ENCODE measurements around the gene ARHGAP12. TPM values are rescaled to one million over a fixed set of nuclear protein-coding genes. Genes with fewer than 3 reads are reported as not detected.
"Not testable (repeated sequence)": the region's sequence is repeated elsewhere in the genome, so short reads cannot be mapped to it uniquely, and the experiment has no call there.

Gene ARHGAP12
- total RNA-seq (2014; rRNA removed; shearing (Covaris generic)), result 15.8 and 25.8 TPM in 2 replicates

- H3K9me3 ChIP-seq (replicated peaks), result peaks cover 2% of the 10 kb centered on the region; the same call in 1 of the 2 replicates
- H3K36me3 ChIP-seq, result peaks cover 7% of the 10 kb centered on the region
- peaks cover 19% of the 10 kb centered on the region for H3K4me1 ChIP-seq (replicated peaks)
- peak within 1 kb of the TSS; percentile 75 for H3K27ac ChIP-seq
- H3K4me3 ChIP-seq, result peak within 1 kb of the TSS; percentile 100
- H3K27me3 ChIP-seq (replicated peaks), result no peaks in the 10 kb centered on the region
- DNase-seq (ENCODE audit: low read depth in 1 of 2, low spot score in 2 of 2), result peak; percentile 85
Measured at GRCh38 chr10:31928549-31929260, at the start of gene ARHGAP12. TSS of gene ARHGAP12 (minus strand) at chr10:31928831. CDS start at chr10:31908855, 19,976 bp downstream.

- no peak for DNase-seq (ENCODE audit: low read depth in 1 of 2, low spot score in 2 of 2)
- Histone ChIP-seq H3K9me3 (replicated peaks) (no peaks in the 10 kb centered on the region), H3K27ac (peak overlapping the region; percentile 70), H3K27me3 (replicated peaks) (no peaks in the 10 kb centered on the region), H3K36me3 (no peaks in the 10 kb centered on the region), H3K4me1 (replicated peaks) (peaks cover 21% of the 10 kb centered on the region), H3K4me3 (no peak overlapping the region)
Measured at GRCh38 chr10:31978156-31978483, 49.5 kb upstream of the ARHGAP12 start.

DNA sequence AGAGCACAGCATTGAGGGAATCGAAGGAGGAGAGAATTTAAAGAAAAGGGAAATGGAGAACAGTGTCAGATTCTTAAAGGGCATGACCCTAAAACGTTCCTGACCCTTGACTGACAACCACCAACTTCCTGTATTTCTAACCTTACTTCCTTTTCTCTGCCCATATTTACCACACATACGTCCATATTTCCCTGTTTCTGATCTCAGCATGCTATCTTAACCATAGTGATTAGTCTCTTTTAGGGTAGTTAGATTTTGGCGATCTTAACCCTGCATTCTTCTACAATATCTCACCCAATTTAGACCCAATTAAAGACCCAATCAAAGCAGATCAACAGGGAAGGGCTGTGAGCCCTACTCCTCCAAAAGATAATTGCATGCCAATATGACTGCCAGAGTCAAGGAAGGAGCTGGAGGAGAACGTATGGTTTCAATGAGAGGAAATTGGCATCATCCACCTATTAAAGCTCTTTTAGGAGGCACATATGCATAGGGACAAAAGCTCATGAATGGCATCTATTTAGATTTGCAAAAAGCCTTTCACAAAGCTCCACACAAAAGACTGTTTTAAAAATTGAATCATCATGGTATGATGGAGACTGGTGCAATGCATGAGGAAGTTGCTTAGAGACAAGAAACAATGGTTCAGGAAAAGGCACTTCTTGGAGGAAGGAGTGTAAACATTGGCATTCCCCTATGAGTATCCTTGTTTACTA, 49.0 kb upstream of the ARHGAP12 start:
- H3K36me3 ChIP-seq, result no peaks in the 10 kb centered on the region
- H3K9me3 ChIP-seq (replicated peaks), result no peaks in the 10 kb centered on the region
- H3K27me3 ChIP-seq (replicated peaks), result no peaks in the 10 kb centered on the region
- peak in 1 of 2 experiments; percentile 62 for DNase-seq (ENCODE audit: low read depth in 1 of 2, low spot score in 2 of 2)
- peaks cover 21% of the 10 kb centered on the region for H3K4me1 ChIP-seq (replicated peaks)
- no peak overlapping the region for H3K4me3 ChIP-seq
- H3K27ac ChIP-seq, result peak overlapping the region; percentile 70

GRCh38 chr10:31975157-31975765, 46.6 kb upstream of the ARHGAP12 start:
- no peak overlapping the region for H3K27ac ChIP-seq
- peaks cover 21% of the 10 kb centered on the region for H3K4me1 ChIP-seq (replicated peaks)
- no peak overlapping the region for H3K4me3 ChIP-seq
- no peaks in the 10 kb centered on the region for H3K36me3 ChIP-seq
- no peaks in the 10 kb centered on the region for H3K9me3 ChIP-seq (replicated peaks)
- DNase-seq (ENCODE audit: low read depth in 1 of 2, low spot score in 2 of 2), result no peak
- H3K27me3 ChIP-seq (replicated peaks), result no peaks in the 10 kb centered on the region

GRCh38 chr10:31974434-31975124, 45.9 kb upstream of the ARHGAP12 start:
- no peak overlapping the region for H3K4me3 ChIP-seq
- H3K27me3 ChIP-seq (replicated peaks), result no peaks in the 10 kb centered on the region
- peaks cover 21% of the 10 kb centered on the region for H3K4me1 ChIP-seq (replicated peaks)
- DNase-seq (ENCODE audit: low read depth in 1 of 2, low spot score in 2 of 2), result peak in 1 of 2 experiments; percentile 19
- H3K36me3 ChIP-seq, result no peaks in the 10 kb centered on the region
- no peak overlapping the region for H3K27ac ChIP-seq
- H3K9me3 ChIP-seq (replicated peaks), result no peaks in the 10 kb centered on the region

DNA sequence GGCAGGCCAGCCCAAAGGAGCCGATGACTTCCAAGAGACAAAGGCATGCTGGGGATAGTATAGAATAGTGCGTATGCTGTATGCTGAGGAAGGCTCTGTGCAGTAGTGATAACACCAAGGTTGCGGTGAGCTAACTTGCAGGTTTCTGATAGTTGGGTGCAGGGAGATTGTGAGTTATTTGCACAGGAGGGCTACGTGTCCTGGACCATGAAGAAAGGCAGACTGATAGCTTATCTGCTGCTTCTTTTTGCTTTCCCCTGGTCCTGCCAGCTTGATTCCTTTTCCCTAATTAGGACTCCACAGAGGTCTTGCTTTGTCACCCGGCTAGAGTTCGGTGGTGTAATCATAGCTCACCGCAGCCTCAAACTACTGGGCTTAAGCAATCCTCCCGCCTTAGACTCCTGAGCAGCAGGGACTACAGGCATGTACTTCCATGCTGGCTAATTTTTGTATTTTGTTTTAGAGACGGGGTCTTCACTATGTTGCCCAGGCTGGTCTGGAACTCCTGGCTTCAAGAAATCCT, 43.9 kb upstream of the ARHGAP12 start:
- no peak for DNase-seq (ENCODE audit: low read depth in 1 of 2, low spot score in 2 of 2)

DNA sequence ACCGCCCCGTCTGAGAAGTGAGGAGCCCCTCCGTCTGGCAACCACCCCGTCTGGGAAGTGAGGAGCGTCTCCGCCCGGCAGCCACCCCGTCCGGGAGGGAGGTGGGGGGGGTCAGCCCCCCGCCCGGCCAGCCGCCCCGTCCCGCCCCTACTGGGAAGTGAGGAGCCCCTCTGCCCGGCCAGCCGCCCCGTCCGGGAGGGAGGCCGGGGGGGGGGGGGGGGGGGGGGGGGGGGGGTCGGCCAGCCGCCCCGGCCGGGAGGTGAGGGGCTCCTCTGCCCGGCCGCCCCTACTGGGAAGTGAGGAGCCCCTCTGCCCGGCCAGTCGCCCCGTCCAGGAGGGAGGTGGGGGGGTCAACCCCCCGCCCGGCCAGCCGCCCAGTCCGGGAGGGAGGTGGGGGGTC, 41.2 kb upstream of the ARHGAP12 start:
- not testable (repeated sequence) for H3K4me1 ChIP-seq (replicated peaks); H3K9me3 ChIP-seq (replicated peaks); H3K36me3 ChIP-seq; H3K4me3 ChIP-seq; DNase-seq (ENCODE audit: low read depth in 1 of 2, low spot score in 2 of 2); H3K27ac ChIP-seq; H3K27me3 ChIP-seq (replicated peaks)

More for the DNA sequence above, 43.9 kb upstream of the ARHGAP12 start:
- Histone ChIP-seq H3K27me3 (replicated peaks) (no peaks in the 10 kb centered on the region), H3K36me3 (no peaks in the 10 kb centered on the region), H3K9me3 (replicated peaks) (no peaks in the 10 kb centered on the region), H3K4me1 (replicated peaks) (peaks cover 14% of the 10 kb centered on the region), H3K4me3 (no peak overlapping the region), H3K27ac (no peak overlapping the region)

DNA sequence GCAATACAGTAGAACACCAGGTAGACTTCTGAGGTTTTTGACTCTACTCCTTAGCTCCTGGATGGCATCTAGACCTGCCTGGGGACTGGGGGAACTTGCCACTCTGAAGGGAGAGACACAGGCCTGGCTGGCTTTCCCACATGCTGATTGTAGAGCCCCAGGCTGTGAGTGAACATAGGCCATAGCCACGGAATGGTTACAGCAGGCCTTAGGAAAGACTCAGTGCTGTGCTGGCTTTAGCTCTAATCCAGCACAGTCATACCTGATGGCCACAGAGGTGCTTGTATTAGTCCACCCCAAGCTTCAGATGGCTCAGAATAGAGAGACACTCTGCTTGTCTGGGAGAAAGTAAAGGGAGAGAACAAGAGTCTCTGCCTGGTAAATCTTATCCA, 35.0 kb upstream of the ARHGAP12 start:
- H3K27ac ChIP-seq, result no peak overlapping the region
- DNase-seq (ENCODE audit: low read depth in 1 of 2, low spot score in 2 of 2), result no peak

DNA sequence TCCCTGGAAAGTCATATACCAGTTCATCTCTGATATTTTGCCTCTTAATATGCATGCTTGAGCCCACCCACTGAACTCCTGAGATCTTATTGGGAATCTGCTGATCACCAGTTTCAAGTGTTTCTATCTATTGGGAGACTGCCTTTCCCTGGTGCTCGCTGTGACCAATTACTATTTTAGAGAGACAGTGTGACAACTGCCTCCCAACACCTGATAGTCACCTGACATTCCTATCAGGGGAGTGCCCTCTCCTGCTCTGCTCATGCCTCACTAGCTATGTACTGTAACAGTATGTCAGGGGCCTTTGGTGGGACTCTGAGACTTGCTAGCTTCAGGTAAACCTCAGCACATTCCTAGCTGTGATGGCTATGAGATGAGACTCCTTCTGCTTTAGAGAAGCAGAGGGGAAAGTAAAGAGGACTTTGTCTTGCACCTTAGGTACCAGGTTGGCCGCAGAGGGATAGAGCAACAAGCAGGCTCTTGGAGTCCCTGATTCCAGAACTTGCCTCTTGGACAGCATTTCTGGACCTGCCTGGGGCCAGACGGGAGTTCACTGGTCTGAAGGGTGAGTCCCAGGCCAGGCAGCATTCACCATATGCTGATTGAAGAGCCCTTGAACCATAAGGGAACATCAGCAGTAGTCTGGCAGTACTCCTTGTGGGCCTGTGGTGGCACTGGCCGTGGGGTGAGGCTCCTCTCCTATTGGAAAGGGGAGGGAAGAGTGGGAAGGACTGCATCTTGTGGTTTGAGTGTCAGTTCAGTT, 34.4 kb upstream of the ARHGAP12 start:
- no peaks in the 10 kb centered on the region for H3K9me3 ChIP-seq (replicated peaks)
- DNase-seq (ENCODE audit: low read depth in 1 of 2, low spot score in 2 of 2), result no peak
- peaks cover 8% of the 10 kb centered on the region for H3K4me1 ChIP-seq (replicated peaks)
- H3K4me3 ChIP-seq, result no peak overlapping the region
- H3K27ac ChIP-seq, result no peak overlapping the region
- no peaks in the 10 kb centered on the region for H3K27me3 ChIP-seq (replicated peaks)
- H3K36me3 ChIP-seq, result no peaks in the 10 kb centered on the region

More for the DNA sequence above, 35.0 kb upstream of the ARHGAP12 start:
- Histone ChIP-seq H3K27me3 (replicated peaks) (no peaks in the 10 kb centered on the region), H3K36me3 (no peaks in the 10 kb centered on the region), H3K4me1 (replicated peaks) (peaks cover 8% of the 10 kb centered on the region), H3K4me3 (no peak overlapping the region), H3K9me3 (replicated peaks) (no peaks in the 10 kb centered on the region)

- Histone ChIP-seq H3K9me3 (replicated peaks) (no peaks in the 10 kb centered on the region), H3K27ac (no peak overlapping the region), H3K4me3 (no peak overlapping the region), H3K4me1 (replicated peaks) (peaks cover 8% of the 10 kb centered on the region), H3K36me3 (no peaks in the 10 kb centered on the region), H3K27me3 (replicated peaks) (no peaks in the 10 kb centered on the region)
- DNase-seq (ENCODE audit: low read depth in 1 of 2, low spot score in 2 of 2), result peak in 1 of 2 experiments; percentile 50
Measured at GRCh38 chr10:31961277-31962074, 32.8 kb upstream of the ARHGAP12 start.

DNA sequence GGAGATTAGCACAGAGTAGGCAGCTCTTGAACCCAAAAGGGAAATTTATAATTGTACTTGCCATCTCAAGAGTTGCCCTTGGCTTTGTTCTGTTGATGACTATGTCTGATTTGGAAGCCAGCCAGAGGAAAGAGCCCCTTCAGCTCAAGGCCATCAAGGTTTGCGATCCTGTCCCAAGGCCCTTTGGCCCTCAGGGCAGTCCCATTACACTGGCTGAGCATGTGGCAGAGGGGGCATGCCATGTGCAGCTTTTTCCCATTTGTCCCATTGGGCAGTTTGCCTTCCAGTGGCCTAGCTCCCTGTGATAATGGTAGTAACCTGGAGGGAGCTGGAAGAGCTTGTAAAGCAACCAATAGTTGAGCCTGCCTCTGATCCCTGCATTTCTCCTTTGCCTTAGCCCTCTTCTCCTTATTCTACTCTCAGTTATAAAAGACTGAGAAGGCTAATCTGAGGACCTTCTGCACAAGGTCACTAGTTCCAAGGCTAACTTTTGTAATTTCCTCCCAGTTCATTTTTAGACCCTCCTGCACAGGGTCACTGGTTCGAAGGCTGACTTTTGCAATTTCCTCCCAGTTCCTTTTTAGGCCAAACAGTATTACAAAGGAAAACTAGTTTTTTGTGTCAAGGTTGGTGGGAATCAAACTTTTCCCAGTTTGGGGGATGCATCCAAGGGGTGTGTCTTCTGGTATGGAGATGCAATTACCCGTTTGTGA, 31.0 kb upstream of the ARHGAP12 start:
- no peaks in the 10 kb centered on the region; the same call in 1 of the 2 replicates for H3K9me3 ChIP-seq (replicated peaks)
- H3K27me3 ChIP-seq (replicated peaks), result no peaks in the 10 kb centered on the region
- H3K4me3 ChIP-seq, result no peak overlapping the region
- no peaks in the 10 kb centered on the region for H3K36me3 ChIP-seq
- DNase-seq (ENCODE audit: low read depth in 1 of 2, low spot score in 2 of 2), result no peak
- no peak overlapping the region for H3K27ac ChIP-seq
- H3K4me1 ChIP-seq (replicated peaks), result peaks cover 8% of the 10 kb centered on the region

GRCh38 chr10:31958856-31959255, 30.2 kb upstream of the ARHGAP12 start:
- Histone ChIP-seq H3K4me1 (replicated peaks) (peaks cover 8% of the 10 kb centered on the region), H3K4me3 (no peak overlapping the region), H3K27me3 (replicated peaks) (no peaks in the 10 kb centered on the region), H3K9me3 (replicated peaks) (no peaks in the 10 kb centered on the region; the same call in 1 of the 2 replicates), H3K27ac (no peak overlapping the region), H3K36me3 (no peaks in the 10 kb centered on the region)
- DNase-seq (ENCODE audit: low read depth in 1 of 2, low spot score in 2 of 2), result no peak

Measured in SJSA1 (cell line).